Stimulated activated CD4-positive, alpha-beta T cell treated with anti-CD3 and anti-CD28 coated beads, Interleukin-15, amount 100 ng/mL, for 24 hours (primary cell): ENCODE results near the gene CDC42EP4.
"Not testable (repeated sequence)": the region's sequence is repeated elsewhere in the genome, so short reads cannot be mapped to it uniquely, and the experiment has no call there.

Source experiments
- DNase-seq: peaks from one replicate; pipeline ENCODE4 v3.0.0-alpha.2; 2020

Gene CDC42EP4

GRCh38 chr17:73318836-73319235, 7.0 kb upstream of the CDC42EP4 start:
- DNase-seq, result no peak

DNA sequence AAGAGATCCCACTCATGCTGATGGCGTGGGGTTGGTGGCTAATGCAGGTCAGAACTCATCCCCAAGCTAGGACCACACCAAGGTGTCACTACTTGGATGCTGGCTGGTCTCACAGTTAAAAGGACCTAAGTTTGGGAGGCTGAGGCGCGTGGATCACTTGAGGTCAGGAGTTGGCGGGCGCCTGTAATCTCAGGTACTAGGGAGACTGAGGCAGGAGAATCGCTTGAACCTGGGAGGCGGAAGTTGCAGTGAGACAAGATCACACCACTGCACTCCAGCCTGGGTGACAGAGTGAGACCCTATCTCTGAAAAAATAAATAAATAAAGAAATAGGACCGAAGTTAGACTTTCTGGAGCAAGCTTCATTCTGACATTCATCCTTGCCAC, 6.6 kb upstream of the CDC42EP4 start:
- DNase-seq, result no peak

GRCh38 chr17:73317513-73318426, 6.0 kb upstream of the CDC42EP4 start:
- DNase-seq, result no peak

DNA sequence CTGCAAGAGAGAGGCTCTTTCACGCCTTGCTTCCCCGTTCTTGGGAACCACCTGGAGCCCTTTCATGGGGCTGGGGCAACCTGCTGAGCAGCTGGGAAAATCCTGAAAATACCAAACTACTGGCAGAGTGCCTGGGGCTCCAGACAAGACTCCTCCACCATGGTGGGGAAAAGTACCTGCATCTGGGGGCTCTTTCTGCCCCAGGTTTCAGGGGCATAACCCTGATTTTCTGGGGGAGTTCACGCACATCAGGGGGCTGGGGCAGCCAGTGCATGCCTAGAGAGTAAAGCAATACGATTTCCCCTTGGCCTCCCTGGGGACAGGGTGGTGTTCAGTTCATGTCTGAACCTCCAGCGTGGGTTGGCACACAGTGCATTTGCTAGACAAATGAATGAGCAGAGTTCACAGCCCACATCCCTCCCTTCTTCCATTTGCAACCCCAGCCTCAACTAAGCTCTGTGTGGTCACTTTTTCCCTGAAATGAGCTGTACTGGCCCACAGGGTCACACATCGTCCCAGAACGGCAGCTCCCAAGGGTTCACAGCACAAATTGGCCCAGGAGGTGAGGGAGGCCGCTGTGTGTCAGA, 5.2 kb upstream of the CDC42EP4 start:
- no peak for DNase-seq

DNA sequence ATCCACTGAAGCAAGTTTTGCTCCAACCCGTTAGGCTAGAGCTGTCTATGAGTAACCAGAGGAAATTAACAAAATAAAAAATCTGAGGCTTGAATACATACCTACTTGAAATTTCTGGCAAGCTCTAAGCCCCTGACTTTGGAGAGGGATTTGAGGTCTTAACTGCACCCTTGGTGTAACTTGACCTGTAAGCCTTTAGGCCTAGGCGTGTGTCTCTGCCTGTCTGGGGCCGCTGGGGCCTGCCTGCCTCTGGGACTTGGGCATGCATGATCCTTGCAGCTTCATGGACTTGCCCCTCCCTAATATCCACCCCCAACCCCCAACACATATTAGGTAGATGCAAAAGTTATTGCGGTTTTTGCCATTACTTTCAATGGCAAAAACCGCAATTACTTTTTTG, 3.7 kb upstream of the CDC42EP4 start:
- no peak for DNase-seq

- DNase-seq, result no peak
Observed at GRCh38 chr17:73313526-73314127, 1.8 kb upstream of the CDC42EP4 start.

DNA sequence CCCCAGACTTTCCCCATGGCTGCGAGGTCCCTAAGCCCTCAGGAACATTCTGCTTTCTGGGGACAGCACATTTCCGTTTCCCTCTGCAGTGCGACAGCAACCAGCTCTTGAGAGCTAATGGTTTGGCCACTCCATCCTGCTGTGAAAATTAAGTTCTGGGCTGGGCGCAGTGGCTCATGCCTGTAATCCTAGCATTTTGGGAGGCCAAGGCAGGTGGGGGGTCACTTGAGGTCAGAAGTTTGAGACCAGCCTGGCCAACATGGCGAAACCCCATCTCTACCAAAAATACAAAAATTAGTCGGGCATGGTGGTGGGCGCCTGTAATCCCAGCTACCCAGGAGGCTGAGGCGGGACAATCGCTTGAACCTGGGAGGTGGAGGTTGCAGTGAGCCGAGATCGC, 1.1 kb upstream of the CDC42EP4 start:
- not testable (repeated sequence) for DNase-seq

DNA sequence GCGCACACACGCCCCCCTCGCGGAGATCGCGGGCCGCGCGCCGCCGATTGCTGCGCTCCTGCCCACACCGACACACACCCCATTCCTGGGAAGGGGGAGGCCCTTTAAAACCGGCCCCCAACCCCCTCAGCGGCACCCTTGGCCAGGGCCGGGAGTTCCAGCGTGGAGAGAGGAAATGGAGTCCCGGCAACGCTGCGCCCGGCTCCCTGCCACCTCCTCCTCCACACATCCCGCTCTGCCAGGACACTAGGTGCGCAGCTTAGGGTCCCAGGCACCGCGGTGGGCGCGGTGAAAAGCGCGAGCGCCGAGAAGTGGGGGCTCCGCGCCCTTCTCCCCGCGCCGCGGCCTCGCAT, 397 bp downstream of the CDC42EP4 start:
- no peak for DNase-seq

GRCh38 chr17:73309727-73310596, 1.8 kb downstream of the CDC42EP4 start:
- DNase-seq, result no peak

DNA sequence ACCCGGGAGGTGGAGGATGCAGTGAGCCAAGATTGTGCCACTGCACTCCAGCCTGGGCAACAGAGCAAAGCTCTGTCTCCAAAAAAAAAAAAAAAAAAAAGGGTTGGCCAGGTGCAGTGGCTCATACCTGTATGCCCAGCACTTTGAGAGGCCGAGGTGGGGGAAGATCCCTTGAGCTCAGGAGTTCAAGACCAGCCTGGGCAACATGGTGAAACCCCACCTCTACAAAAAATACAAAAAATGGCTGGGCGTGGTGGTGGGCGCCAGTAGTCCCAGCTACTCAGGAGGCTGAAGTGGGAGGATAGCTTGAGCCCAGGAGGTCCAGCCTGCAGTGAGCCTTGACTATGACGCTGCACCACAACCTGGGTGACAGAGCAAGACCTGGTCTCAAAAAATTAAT, 2.8 kb downstream of the CDC42EP4 start:
- not testable (repeated sequence) for DNase-seq

- no peak for DNase-seq
Observed at GRCh38 chr17:73308017-73308823, 3.6 kb downstream of the CDC42EP4 start.

DNA sequence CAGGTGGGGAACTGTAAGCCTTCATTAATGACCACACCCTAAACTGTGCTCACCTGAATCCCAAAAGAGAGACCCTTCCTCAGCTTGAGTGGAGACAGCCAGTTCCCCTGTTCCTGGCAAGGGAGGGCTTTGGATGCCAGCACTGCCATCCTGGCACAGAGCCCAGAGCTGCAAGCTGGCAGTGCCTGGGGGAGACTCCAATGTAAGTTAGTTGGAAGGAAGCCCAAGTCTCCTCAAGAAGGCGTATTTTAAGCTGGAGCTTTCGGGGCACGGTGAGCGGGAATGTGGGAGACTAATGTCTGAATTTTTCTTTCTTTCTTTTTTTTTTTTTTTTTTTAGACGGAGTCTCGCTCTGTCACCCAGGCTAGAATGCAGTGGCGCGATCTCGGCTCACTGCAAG, 4.7 kb downstream of the CDC42EP4 start:
- no peak for DNase-seq

- DNase-seq, result no peak
Observed at GRCh38 chr17:73305845-73306836, 5.7 kb downstream of the CDC42EP4 start.

GRCh38 chr17:73304971-73305812, 6.6 kb downstream of the CDC42EP4 start:
- no peak for DNase-seq

DNA sequence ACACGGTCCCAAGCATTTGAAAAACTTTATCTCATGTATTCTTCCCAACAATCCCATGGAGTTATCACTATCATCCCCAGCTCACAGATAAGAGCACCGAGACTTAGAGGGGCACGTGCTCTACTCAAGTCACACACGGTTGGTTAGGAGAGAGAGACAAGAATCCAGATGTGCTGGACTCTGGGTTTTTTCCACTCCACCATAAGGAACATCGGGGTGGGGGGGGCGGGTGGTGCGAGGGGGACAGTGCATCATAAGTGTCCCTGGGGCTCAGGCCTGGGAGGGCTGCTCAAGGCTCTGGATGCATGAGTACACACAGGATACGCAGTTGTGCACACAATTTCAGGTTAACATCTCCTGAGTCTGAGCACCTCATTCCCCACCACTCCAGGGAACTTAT, 7.4 kb downstream of the CDC42EP4 start:
- DNase-seq, result no peak

GRCh38 chr17:73302189-73302588, 9.6 kb downstream of the CDC42EP4 start:
- DNase-seq, result no peak

GRCh38 chr17:73301369-73301768, 10.4 kb downstream of the CDC42EP4 start:
- no peak for DNase-seq

GRCh38 chr17:73300392-73300791, 11.4 kb downstream of the CDC42EP4 start:
- DNase-seq, result no peak

DNA sequence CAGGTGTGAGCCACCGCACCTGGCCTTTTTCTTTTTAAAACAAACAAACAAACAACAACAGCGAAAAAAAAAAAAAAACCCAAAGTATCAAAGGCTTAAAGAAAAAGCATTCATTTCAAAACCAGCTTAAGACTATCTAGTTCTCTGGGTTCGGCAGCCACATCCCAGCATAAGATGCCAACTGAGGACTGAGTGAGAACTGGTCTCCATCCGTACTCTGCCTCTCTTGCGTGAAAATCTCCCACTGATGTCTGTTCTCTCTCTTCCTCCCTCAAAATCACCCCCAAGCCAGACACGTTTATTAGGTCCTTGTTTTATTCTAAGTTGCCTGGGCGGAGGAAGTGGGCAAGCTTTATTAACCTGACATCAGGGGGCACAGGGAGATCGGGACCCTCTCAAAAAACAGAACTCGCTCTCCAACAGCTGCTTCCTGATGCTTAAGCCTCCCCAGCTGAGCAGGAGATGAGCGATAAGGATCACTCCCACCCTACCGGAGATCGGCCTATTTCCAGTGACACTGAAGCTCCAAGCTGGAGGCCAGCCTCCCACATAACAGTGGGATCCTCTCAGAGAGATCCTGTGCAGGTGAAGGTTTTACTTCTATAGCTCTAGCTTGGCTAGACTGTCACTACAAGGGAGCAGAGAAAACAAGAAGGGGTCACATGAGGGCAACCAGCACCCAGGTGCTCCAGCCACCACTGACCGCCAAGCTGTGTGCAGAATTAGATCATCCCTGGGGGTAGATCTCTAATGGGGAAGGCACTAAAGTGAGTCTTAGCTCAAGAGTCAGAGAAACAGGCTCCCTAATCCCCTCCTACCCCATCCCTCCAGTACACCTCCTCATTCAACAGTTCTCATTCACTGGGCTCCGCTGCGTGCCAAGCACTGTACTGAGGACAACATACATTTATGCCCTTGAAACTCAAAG, 13.6 kb downstream of the CDC42EP4 start:
- no peak for DNase-seq
